Caco-2 (cell line): Measurements from ENCODE around the gene REEP6. TPM values are rescaled to one million over a fixed set of nuclear protein-coding genes. Genes with fewer than 3 reads are reported as not detected.

Experiments
- BruUV-seq: library from RNA; stranded (reverse); fragments of 400-500 nt; replicated peaks from 2 replicates; lab custom pipeline; 2021; lab: Mats Ljungman, UMichigan
- CTCF ChIA-PET: fragments of 300-600 bp; sonication (Branson Sonifier 250); formaldehyde crosslinking; loops from one replicate; lab custom pipeline; 2022; ENCODE audit warnings: antibody characterized with exemption; lab: Charles Lee
- POLR2A ChIA-PET: fragments of 300-600 bp; sonication (Branson Sonifier 250); formaldehyde crosslinking; loops from one replicate; lab custom pipeline; 2022; ENCODE audit warnings: antibody characterized with exemption; lab: Charles Lee
- DNase-seq, 2 experiments: peaks; one replicate each; pipeline versions ENCODE4 v3.0.0 to v3.0.0-alpha.2; 2020 to 2022
- H3K27me3 ChIP-seq: replicated peaks from 2 replicates; pipeline ENCODE4 v1.6.0; 2011; ENCODE audit warnings: low read length; ENCODE audit not compliant: control insufficient read depth, insufficient read depth
- H3K36me3 ChIP-seq: 2 replicates; pipeline ENCODE4 v1.5.1; 2011; ENCODE audit warnings: low read length; ENCODE audit not compliant: control insufficient read depth, insufficient read depth
- H3K4me1 ChIP-seq: fragments of 250-450 bp; sonication (Bioruptor Pico); 2 replicates; pipeline ENCODE4 v1.5.1; 2020; ENCODE audit warnings: mild to moderate bottlenecking
- H3K4me3 ChIP-seq: 2 replicates; pipeline ENCODE4 v1.5.1; 2011; ENCODE audit warnings: low read depth, mild to moderate bottlenecking, control low read depth, low read length
- H3K9me3 ChIP-seq: fragments of 250-450 bp; sonication (Bioruptor Pico); 2 replicates; pipeline ENCODE4 v1.5.1; 2020; ENCODE audit warnings: mild to moderate bottlenecking, moderate library complexity
- H3K27ac Mint-ChIP-seq: one replicate; pipeline ENCODE4 v1.8.0; 2022; ENCODE audit warnings: mixed read lengths; ENCODE audit not compliant: unreplicated experiment
- H3K27me3 Mint-ChIP-seq: one replicate; pipeline ENCODE4 v1.8.0; 2022; ENCODE audit warnings: mixed read lengths; ENCODE audit not compliant: insufficient read depth, unreplicated experiment
- H3K36me3 Mint-ChIP-seq: one replicate; pipeline ENCODE4 v1.8.0; 2022; ENCODE audit warnings: mild to moderate bottlenecking, mixed read lengths; ENCODE audit not compliant: insufficient read depth, unreplicated experiment
- H3K4me1 Mint-ChIP-seq: one replicate; pipeline ENCODE4 v1.8.0; 2022; ENCODE audit warnings: low read depth, mixed read lengths; ENCODE audit not compliant: unreplicated experiment
- H3K4me3 Mint-ChIP-seq: one replicate; pipeline ENCODE4 v1.8.0; 2022; ENCODE audit warnings: mild to moderate bottlenecking, moderate library complexity, mixed read lengths; ENCODE audit not compliant: unreplicated experiment
- H3K9me3 Mint-ChIP-seq: one replicate; pipeline ENCODE4 v1.8.0; 2022; ENCODE audit warnings: mixed read lengths; ENCODE audit not compliant: unreplicated experiment
- CTCF ChIP-seq, 2 experiments: fragments of 200-600 bp in 1 of 2; IDR thresholded peaks; 1 replicate in 1 of 2; 2 replicates in 1 of 2; pipeline versions ENCODE4 v1.5.1 to v1.8.0; 2011 to 2022; ENCODE audit warnings: antibody characterized with exemption in 1 of 2, control low read depth in 1 of 2, inconsistent platforms in 1 of 2, low read depth in 1 of 2, low read length in 1 of 2, mild to moderate bottlenecking in 1 of 2, moderate library complexity in 1 of 2; ENCODE audit not compliant: insufficient read depth in 1 of 2, severe bottlenecking in 1 of 2, unreplicated experiment in 1 of 2
- intact Hi-C: fragments of 100-400 bp; cut with micrococcal nuclease; formaldehyde crosslinking; loops from one replicate; pipeline ENCODE4 v1.10.0; 2022; ENCODE audit not compliant: unreplicated experiment
- total RNA-seq: library from RNA; stranded (reverse); gene quantifications from 2 replicates; pipeline ENCODE4 v1.2.3, GENCODE V29; 2022

REEP6 gene
- total RNA-seq, 1 experiment from 2014 or later, result 50.2 TPM

GRCh38 chr19:1461862-1462261 lies 29.1 kb upstream of the REEP6 start:
- no peaks in the 10 kb centered on the region for H3K9me3 Mint-ChIP-seq
- no peak overlapping the region for H3K27ac Mint-ChIP-seq
- POLR2A ChIA-PET, result no interaction called here
- Histone ChIP-seq H3K27me3 (no peaks in the 10 kb centered on the region), H3K4me1 (no peaks in the 10 kb centered on the region), H3K4me3 (no peak overlapping the region), H3K36me3 (no peaks in the 10 kb centered on the region; the same call in 1 of the 2 replicates), H3K9me3 (no peaks in the 10 kb centered on the region)
- no TSS peak for BruUV-seq
- peaks cover 8% of the 10 kb centered on the region for H3K36me3 Mint-ChIP-seq
- H3K27me3 Mint-ChIP-seq, result no peaks in the 10 kb centered on the region
- TF ChIP-seq CTCF (IDR thresholded peaks at IDR 0.05; ENCODE audit: insufficient read depth in 1 of 2, low read depth in 1 of 2, low read length in 1 of 2, severe bottlenecking in 1 of 2, unreplicated experiment in 1 of 2), result no peak
- H3K4me1 Mint-ChIP-seq, result no peaks in the 10 kb centered on the region
- no peak for DNase-seq
- CTCF ChIA-PET, result no interaction called here
- no peak overlapping the region for H3K4me3 Mint-ChIP-seq
- intact Hi-C loops, result no loop called here

GRCh38 chr19:1465191-1466016 lies 25.6 kb upstream of the REEP6 start:
- CTCF ChIA-PET, result no interaction called here
- H3K36me3 ChIP-seq, result no peaks in the 10 kb centered on the region; the same call in 1 of the 2 replicates
- H3K4me1 Mint-ChIP-seq, result no peaks in the 10 kb centered on the region
- no peaks in the 10 kb centered on the region for H3K4me1 ChIP-seq
- no peak overlapping the region for H3K27ac Mint-ChIP-seq
- no peaks in the 10 kb centered on the region for H3K9me3 Mint-ChIP-seq
- H3K27me3 ChIP-seq, result no peaks in the 10 kb centered on the region
- no peak for TF ChIP-seq CTCF (IDR thresholded peaks at IDR 0.05; ENCODE audit: insufficient read depth in 1 of 2, low read depth in 1 of 2, low read length in 1 of 2, severe bottlenecking in 1 of 2, unreplicated experiment in 1 of 2)
- peaks cover 7% of the 10 kb centered on the region for H3K36me3 Mint-ChIP-seq
- BruUV-seq, result no TSS peak
- H3K9me3 ChIP-seq, result no peaks in the 10 kb centered on the region
- POLR2A ChIA-PET, result no interaction called here
- H3K4me3 Mint-ChIP-seq, result no peak overlapping the region
- no peak for DNase-seq
- no peak overlapping the region for H3K4me3 ChIP-seq
- H3K27me3 Mint-ChIP-seq, result no peaks in the 10 kb centered on the region
- intact Hi-C loops, result no loop called here

- ChIA-PET CTCF (no interaction called here), POLR2A (no interaction called here)
- no peak for DNase-seq
- H3K36me3 Mint-ChIP-seq, result peaks cover 14% of the 10 kb centered on the region
- H3K4me1 Mint-ChIP-seq, result no peaks in the 10 kb centered on the region
- intact Hi-C loops, result no loop called here
- H3K9me3 Mint-ChIP-seq, result no peaks in the 10 kb centered on the region
- H3K4me3 Mint-ChIP-seq, result no peak overlapping the region
- H3K27ac Mint-ChIP-seq, result no peak overlapping the region
- no peaks in the 10 kb centered on the region for H3K9me3 ChIP-seq
- H3K36me3 ChIP-seq, result no peaks in the 10 kb centered on the region
- no TSS peak for BruUV-seq
- H3K27me3 Mint-ChIP-seq, result no peaks in the 10 kb centered on the region
- H3K27me3 ChIP-seq, result no peaks in the 10 kb centered on the region
- no peak for TF ChIP-seq CTCF (IDR thresholded peaks at IDR 0.05; ENCODE audit: insufficient read depth in 1 of 2, low read depth in 1 of 2, low read length in 1 of 2, severe bottlenecking in 1 of 2, unreplicated experiment in 1 of 2)
- 0 out of 2 replicates have a peak, but pooled peaks cover 2% of the 10 kb centered on the region for H3K4me1 ChIP-seq
- H3K4me3 ChIP-seq, result no peak overlapping the region
Observed at GRCh38 chr19:1466018-1466460, 24.9 kb upstream of the REEP6 start.
